ENCODE measurements around the gene UFD1. TPM values are rescaled to one million over a fixed set of nuclear protein-coding genes. Genes with fewer than 3 reads are reported as not detected.

The UFD1 gene
- total RNA-seq, 2 donors from 2014 or later = 45.7 to 73.6 TPM

DNA sequence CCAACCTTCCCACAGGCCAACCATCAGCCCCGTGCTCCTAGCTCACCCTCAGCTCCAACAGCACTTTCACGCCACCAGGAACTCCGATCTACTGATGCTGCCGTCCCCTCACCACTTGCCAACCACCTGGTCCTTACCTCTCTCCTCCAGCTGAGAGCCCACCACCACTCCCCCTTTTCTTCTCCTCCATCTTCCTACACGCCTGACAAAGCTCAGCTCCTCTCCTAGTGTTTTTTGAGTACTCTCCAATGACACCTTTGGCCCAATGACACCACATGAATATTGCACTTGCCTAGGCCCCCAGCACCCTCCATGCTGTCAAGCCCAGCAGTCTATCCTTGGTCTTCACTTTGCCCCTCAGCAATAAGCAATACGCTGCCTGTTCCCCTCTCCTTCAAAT is 78.1 kb downstream of the UFD1 start:
- no peak for DNase-seq
- no peak overlapping the region for H3K27ac ChIP-seq
- H3K9ac ChIP-seq (ENCODE audit: low read depth in 2 of 2, low read length in 2 of 2) = no peak overlapping the region
- TF ChIP-seq, protein P1, sequence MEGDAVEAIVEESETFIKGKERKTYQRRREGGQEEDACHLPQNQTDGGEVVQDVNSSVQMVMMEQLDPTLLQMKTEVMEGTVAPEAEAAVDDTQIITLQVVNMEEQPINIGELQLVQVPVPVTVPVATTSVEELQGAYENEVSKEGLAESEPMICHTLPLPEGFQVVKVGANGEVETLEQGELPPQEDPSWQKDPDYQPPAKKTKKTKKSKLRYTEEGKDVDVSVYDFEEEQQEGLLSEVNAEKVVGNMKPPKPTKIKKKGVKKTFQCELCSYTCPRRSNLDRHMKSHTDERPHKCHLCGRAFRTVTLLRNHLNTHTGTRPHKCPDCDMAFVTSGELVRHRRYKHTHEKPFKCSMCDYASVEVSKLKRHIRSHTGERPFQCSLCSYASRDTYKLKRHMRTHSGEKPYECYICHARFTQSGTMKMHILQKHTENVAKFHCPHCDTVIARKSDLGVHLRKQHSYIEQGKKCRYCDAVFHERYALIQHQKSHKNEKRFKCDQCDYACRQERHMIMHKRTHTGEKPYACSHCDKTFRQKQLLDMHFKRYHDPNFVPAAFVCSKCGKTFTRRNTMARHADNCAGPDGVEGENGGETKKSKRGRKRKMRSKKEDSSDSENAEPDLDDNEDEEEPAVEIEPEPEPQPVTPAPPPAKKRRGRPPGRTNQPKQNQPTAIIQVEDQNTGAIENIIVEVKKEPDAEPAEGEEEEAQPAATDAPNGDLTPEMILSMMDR (IDR thresholded peaks at IDR 0.05) = no peak
- H3K9me3 ChIP-seq = no peaks in the 10 kb centered on the region
- H3K4me1 ChIP-seq = no peaks in the 10 kb centered on the region
- H3K36me3 ChIP-seq = peaks cover 4% of the 10 kb centered on the region
- no peak overlapping the region for H3K4me3 ChIP-seq
- intact Hi-C loops (cut with DNase I) = no loop called here
- H3K27me3 ChIP-seq = no peaks in the 10 kb centered on the region

Other genes with a start within 250 kb of the UFD1 start
- 1 to 10 TPM; 3.4 to 3.5 TPM for gene CLTCL1, start 187.5 kb downstream of the UFD1 start, total RNA-seq
- gene HIRA, start 47.5 kb downstream of the UFD1 start, total RNA-seq = 10 to 100 TPM; 22.3 to 41.5 TPM
- 10 to 100 TPM; 16.1 to 24.7 TPM for gene MRPL40, start 46.6 kb downstream of the UFD1 start, total RNA-seq
- 10 to 100 TPM; 21.6 to 21.8 TPM for gene C22orf39, start 31.5 kb downstream of the UFD1 start, total RNA-seq
- 10 to 100 TPM in 1 of 2 donors, 1 to 10 TPM in 1; 5.1 to 35.9 TPM for gene CDC45, start 727 bp upstream of the UFD1 start, total RNA-seq
- gene CLDN5, start 45.2 kb upstream of the UFD1 start, total RNA-seq = 10 to 100 TPM; 10.4 to 31.0 TPM
- gene SEPTIN5, start 235.3 kb upstream of the UFD1 start, total RNA-seq = 1 to 10 TPM; 2.2 to 2.5 TPM
- 1 to 10 TPM in 1 of 2 donors, under 1 TPM in 1; 0.45 to 1.1 TPM for gene GP1BB, start 244.3 kb upstream of the UFD1 start, total RNA-seq

Measured in colonic mucosa (tissue), 4 donors.